Neural crest cell (in vitro differentiated cells): ENCODE measurements around the gene RPS3A. TPM values are rescaled to one million over a fixed set of nuclear protein-coding genes. Genes with fewer than 3 reads are reported as not detected.
A peak's percentile ranks its signal among the peaks of the same experiment; 100 is the strongest.
"Not testable (repeated sequence)": the region's sequence is repeated elsewhere in the genome, so short reads cannot be mapped to it uniquely, and the experiment has no call there.

ENCODE experiments used
- DNase-seq: peaks from one replicate; pipeline ENCODE4 v3.0.0; 2021; ENCODE audit warnings: low read depth, mixed read lengths, low spot score
- H3K27ac Mint-ChIP-seq: one replicate; pipeline ENCODE4 v1.8.0; 2021; ENCODE audit warnings: mild to moderate bottlenecking, mixed read lengths; ENCODE audit not compliant: unreplicated experiment
- H3K27me3 Mint-ChIP-seq: 2 replicates; pipeline ENCODE4 v1.8.0; 2021; ENCODE audit warnings: low read depth, mild to moderate bottlenecking, mixed read lengths
- H3K36me3 Mint-ChIP-seq: 2 replicates; pipeline ENCODE4 v1.8.0; 2021; ENCODE audit warnings: low read depth, mild to moderate bottlenecking, mixed read lengths
- H3K4me1 Mint-ChIP-seq: 2 replicates; pipeline ENCODE4 v1.8.0; 2021; ENCODE audit warnings: mixed read lengths
- H3K4me3 Mint-ChIP-seq: one replicate; pipeline ENCODE4 v1.8.0; 2021; ENCODE audit warnings: mild to moderate bottlenecking, mixed read lengths
- H3K9me3 Mint-ChIP-seq: 2 replicates; pipeline ENCODE4 v1.8.0; 2021; ENCODE audit warnings: mixed read lengths
- CTCF ChIP-seq: fragments of 200-600 bp; sonication (generic); conservative IDR thresholded peaks from 2 replicates; pipeline ENCODE4 v1.5.0; 2021; ENCODE audit warnings: antibody characterized with exemption, mild to moderate bottlenecking
- total RNA-seq: library from RNA; stranded (reverse); gene quantifications from 2 replicates; pipeline ENCODE4 v1.2.1, GENCODE V29; 2021

Gene RPS3A
- total RNA-seq, 1 donor from 2014 or later: 2,382 TPM

- Mint-ChIP-seq H3K4me1 (peaks cover 4% of the 10 kb centered on the region), H3K27ac (no peak overlapping the region), H3K4me3 (peak overlapping the region; percentile 20), H3K27me3 (no peaks in the 10 kb centered on the region), H3K36me3 (peaks cover 3% of the 10 kb centered on the region), H3K9me3 (no peaks in the 10 kb centered on the region)
- no peak for DNase-seq
- no peak for TF ChIP-seq CTCF
These were observed 14.9 kb downstream of the RPS3A start for GRCh38 chr4:151114338-151114737.

- no peak overlapping the region for H3K27ac Mint-ChIP-seq
- DNase-seq: no peak
- no peak for TF ChIP-seq CTCF
- no peaks in the 10 kb centered on the region for H3K9me3 Mint-ChIP-seq
- peaks cover 3% of the 10 kb centered on the region for H3K36me3 Mint-ChIP-seq
- no peaks in the 10 kb centered on the region for H3K27me3 Mint-ChIP-seq
- peaks cover 4% of the 10 kb centered on the region for H3K4me1 Mint-ChIP-seq
- H3K4me3 Mint-ChIP-seq: no peak overlapping the region
These were observed 15.6 kb downstream of the RPS3A start for GRCh38 chr4:151114986-151115385.

GRCh38 chr4:151117371-151117962, 18.0 kb downstream of the RPS3A start:
- H3K27ac Mint-ChIP-seq: no peak overlapping the region
- H3K9me3 Mint-ChIP-seq: no peaks in the 10 kb centered on the region
- peaks cover 11% of the 10 kb centered on the region for H3K36me3 Mint-ChIP-seq
- peaks cover 4% of the 10 kb centered on the region for H3K4me1 Mint-ChIP-seq
- DNase-seq: peak; percentile 67
- TF ChIP-seq CTCF: peak; percentile 85
- no peak overlapping the region for H3K4me3 Mint-ChIP-seq
- H3K27me3 Mint-ChIP-seq: no peaks in the 10 kb centered on the region

GRCh38 chr4:151129796-151130195, 30.4 kb downstream of the RPS3A start:
- H3K4me3 Mint-ChIP-seq: no peak overlapping the region
- no peaks in the 10 kb centered on the region for H3K9me3 Mint-ChIP-seq
- DNase-seq: no peak
- H3K4me1 Mint-ChIP-seq: no peaks in the 10 kb centered on the region
- H3K27me3 Mint-ChIP-seq: no peaks in the 10 kb centered on the region
- no peak overlapping the region for H3K27ac Mint-ChIP-seq
- peaks cover 20% of the 10 kb centered on the region for H3K36me3 Mint-ChIP-seq
- TF ChIP-seq CTCF: no peak

GRCh38 chr4:151133311-151133710, 33.9 kb downstream of the RPS3A start:
- DNase-seq: no peak
- Mint-ChIP-seq H3K36me3 (peaks cover 7% of the 10 kb centered on the region), H3K4me3 (no peak overlapping the region), H3K27ac (no peak overlapping the region), H3K4me1 (no peaks in the 10 kb centered on the region), H3K27me3 (no peaks in the 10 kb centered on the region), H3K9me3 (no peaks in the 10 kb centered on the region)
- TF ChIP-seq CTCF: no peak

GRCh38 chr4:151136048-151136447, 36.6 kb downstream of the RPS3A start:
- H3K27me3 Mint-ChIP-seq, H3K27ac Mint-ChIP-seq, H3K36me3 Mint-ChIP-seq, H3K4me3 Mint-ChIP-seq, H3K4me1 Mint-ChIP-seq, H3K9me3 Mint-ChIP-seq, DNase-seq: not testable (repeated sequence)
